UCSD-AML1 (cell line): ENCODE results near the gene ATIC.

ENCODE experiments used
- DNase-seq: peaks from one replicate; lab custom pipeline; 2025; ENCODE audit not compliant: unreplicated experiment; lab: John Stamatoyannopoulos, UW

Gene ATIC

GRCh38 chr2:215314896-215315295 is 3.0 kb downstream of the ATIC start:
- no peak for DNase-seq

- no peak for DNase-seq
Measured at GRCh38 chr2:215315301-215315700, 3.4 kb downstream of the ATIC start.

- DNase-seq, result no peak
Measured at GRCh38 chr2:215316336-215316735, 4.5 kb downstream of the ATIC start.

GRCh38 chr2:215319500-215319899 is 7.6 kb downstream of the ATIC start:
- no peak for DNase-seq

GRCh38 chr2:215320102-215320501 is 8.2 kb downstream of the ATIC start:
- no peak for DNase-seq

- DNase-seq, result no peak
Measured at GRCh38 chr2:215320679-215321078, 8.8 kb downstream of the ATIC start.

- DNase-seq, result no peak
Measured at GRCh38 chr2:215324811-215325210, 13.0 kb downstream of the ATIC start.

GRCh38 chr2:215328066-215328465 is 16.2 kb downstream of the ATIC start:
- DNase-seq, result no peak

GRCh38 chr2:215332872-215333595 is 21.2 kb downstream of the ATIC start:
- DNase-seq, result no peak

- no peak for DNase-seq
Measured at GRCh38 chr2:215338883-215339679, 27.2 kb downstream of the ATIC start.

- DNase-seq, result no peak
Measured at GRCh38 chr2:215347878-215348277, 36.0 kb downstream of the ATIC start.

- DNase-seq, result no peak
Measured at GRCh38 chr2:215352602-215353001, 40.7 kb downstream of the ATIC start.

GRCh38 chr2:215354771-215355695 is 43.2 kb downstream of the ATIC start:
- no peak for DNase-seq

GRCh38 chr2:215355801-215356200 is 43.9 kb downstream of the ATIC start:
- no peak for DNase-seq

GRCh38 chr2:215356334-215356947 is 44.6 kb downstream of the ATIC start:
- DNase-seq, result no peak

GRCh38 chr2:215356948-215357461 is 45.1 kb downstream of the ATIC start:
- DNase-seq, result no peak

- DNase-seq, result no peak
Measured at GRCh38 chr2:215357660-215358059, 45.8 kb downstream of the ATIC start.

GRCh38 chr2:215358312-215358845 is 46.5 kb downstream of the ATIC start:
- DNase-seq, result no peak

GRCh38 chr2:215358891-215359575 is 47.2 kb downstream of the ATIC start:
- DNase-seq, result no peak

- no peak for DNase-seq
Measured at GRCh38 chr2:215359576-215359922, 47.7 kb downstream of the ATIC start.
